Measurements from ENCODE around the gene PKD1.
"Not testable (repeated sequence)": the region's sequence is repeated elsewhere in the genome, so short reads cannot be mapped to it uniquely, and the experiment has no call there.

PKD1 gene

GRCh38 chr16:2126161-2126743, 9.4 kb downstream of the PKD1 start:
- not testable (repeated sequence) for H3K27me3 Mint-ChIP-seq; H3K27ac Mint-ChIP-seq; H3K9me3 Mint-ChIP-seq; H3K4me3 Mint-ChIP-seq; H3K36me3 Mint-ChIP-seq (ENCODE audit: low read depth)
- H3K4me1 Mint-ChIP-seq (ENCODE audit: low read depth) = peaks cover 22% of the 10 kb centered on the region

DNA sequence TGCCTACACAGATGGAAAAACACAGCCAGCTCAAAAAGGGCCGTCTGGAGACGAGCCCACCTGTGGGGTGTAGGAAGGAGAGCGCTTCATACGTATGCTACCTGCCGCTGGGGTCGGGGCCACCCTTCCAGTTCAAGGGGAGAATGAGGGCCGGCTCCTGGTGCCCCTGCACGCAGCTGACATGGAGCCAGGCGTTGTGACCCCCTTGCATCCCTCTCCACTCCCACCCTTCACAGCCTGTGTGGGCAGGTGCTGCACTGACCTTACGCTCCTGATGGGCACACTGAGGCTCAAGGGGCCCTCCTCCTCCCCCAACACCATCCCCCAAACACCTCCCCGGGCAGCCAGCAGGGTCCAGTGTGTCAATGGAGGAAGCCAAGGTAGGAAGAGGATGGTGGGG, 10.1 kb downstream of the PKD1 start:
- not testable (repeated sequence) for H3K27me3 Mint-ChIP-seq; H3K9me3 Mint-ChIP-seq; H3K4me3 Mint-ChIP-seq; H3K36me3 Mint-ChIP-seq (ENCODE audit: low read depth); H3K27ac Mint-ChIP-seq
- H3K4me1 Mint-ChIP-seq (ENCODE audit: low read depth) = peaks cover 22% of the 10 kb centered on the region

DNA sequence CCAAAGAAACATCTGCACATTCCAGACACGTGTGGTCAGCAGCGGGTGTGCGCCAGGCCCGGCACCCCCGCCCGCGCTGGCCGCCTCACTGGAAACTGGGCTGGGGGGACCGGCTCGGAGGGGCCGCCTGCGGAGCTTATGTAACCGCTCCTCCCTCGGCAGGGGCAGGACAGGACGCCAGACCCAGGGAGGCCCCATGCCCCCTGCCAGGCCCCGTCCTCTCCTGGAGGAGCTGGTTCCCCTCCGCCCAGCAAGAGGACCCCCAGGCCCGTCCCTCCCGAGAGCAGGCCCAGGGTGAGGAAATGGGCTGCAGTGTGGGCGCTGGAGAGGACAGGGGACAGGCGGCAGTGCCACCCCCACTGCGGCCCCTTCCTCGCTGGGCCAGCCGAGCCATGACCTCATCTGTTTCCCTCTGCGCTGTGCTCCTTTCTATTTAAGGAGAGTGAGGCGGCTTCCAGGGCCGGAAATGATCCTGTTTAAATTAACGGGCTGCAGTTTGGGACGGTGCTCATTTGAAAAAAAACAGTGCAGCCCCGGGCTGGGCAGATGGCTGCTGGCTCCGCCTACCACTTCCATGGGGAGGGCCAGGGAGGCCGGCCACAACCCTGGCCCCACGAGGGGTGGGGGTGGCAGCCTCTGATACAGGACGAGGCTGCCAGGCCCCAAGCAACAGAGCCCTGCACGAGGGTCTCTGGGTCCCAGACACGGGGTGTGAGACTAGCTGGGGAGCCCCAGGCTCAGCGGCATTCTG, 10.8 kb downstream of the PKD1 start:
- H3K4me1 Mint-ChIP-seq (ENCODE audit: low read depth) = peaks cover 22% of the 10 kb centered on the region
- H3K4me3 Mint-ChIP-seq; H3K27me3 Mint-ChIP-seq; H3K27ac Mint-ChIP-seq; H3K36me3 Mint-ChIP-seq (ENCODE audit: low read depth); H3K9me3 Mint-ChIP-seq: not testable (repeated sequence)

DNA sequence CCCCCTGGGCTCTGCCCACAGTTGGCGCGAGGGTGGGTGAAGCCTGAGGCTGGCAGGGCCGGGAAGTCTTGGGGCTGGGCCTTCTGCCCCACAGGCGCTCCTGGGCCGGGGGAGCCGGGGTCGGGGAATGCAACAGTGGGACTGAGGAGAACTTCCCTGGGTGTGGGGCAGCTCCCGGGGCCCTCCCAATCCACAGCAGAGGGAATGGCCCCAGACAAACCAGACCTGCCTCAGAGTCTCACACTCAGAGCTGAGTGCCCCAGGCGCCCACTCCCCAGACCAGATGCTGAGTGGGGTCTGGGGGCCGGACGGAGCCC, 11.4 kb downstream of the PKD1 start:
- H3K27me3 Mint-ChIP-seq; H3K27ac Mint-ChIP-seq; H3K4me3 Mint-ChIP-seq; H3K9me3 Mint-ChIP-seq; H3K36me3 Mint-ChIP-seq (ENCODE audit: low read depth): not testable (repeated sequence)
- peaks cover 20% of the 10 kb centered on the region for H3K4me1 Mint-ChIP-seq (ENCODE audit: low read depth)

GRCh38 chr16:2123706-2124376, 11.9 kb downstream of the PKD1 start:
- H3K4me1 Mint-ChIP-seq (ENCODE audit: low read depth) = peaks cover 18% of the 10 kb centered on the region
- H3K9me3 Mint-ChIP-seq; H3K36me3 Mint-ChIP-seq (ENCODE audit: low read depth); H3K4me3 Mint-ChIP-seq; H3K27me3 Mint-ChIP-seq; H3K27ac Mint-ChIP-seq: not testable (repeated sequence)

GRCh38 chr16:2122934-2123683, 12.6 kb downstream of the PKD1 start:
- H3K27me3 Mint-ChIP-seq; H3K27ac Mint-ChIP-seq; H3K36me3 Mint-ChIP-seq (ENCODE audit: low read depth); H3K4me3 Mint-ChIP-seq; H3K9me3 Mint-ChIP-seq: not testable (repeated sequence)
- peaks cover 11% of the 10 kb centered on the region for H3K4me1 Mint-ChIP-seq (ENCODE audit: low read depth)

- H3K27me3 Mint-ChIP-seq = no peaks in the 10 kb centered on the region
- H3K9me3 Mint-ChIP-seq = no peaks in the 10 kb centered on the region
- no peak overlapping the region for H3K4me3 Mint-ChIP-seq
- no peaks in the 10 kb centered on the region for H3K36me3 Mint-ChIP-seq (ENCODE audit: low read depth)
- no peak overlapping the region for H3K27ac Mint-ChIP-seq
- peaks cover 11% of the 10 kb centered on the region for H3K4me1 Mint-ChIP-seq (ENCODE audit: low read depth)
Measured at GRCh38 chr16:2122429-2122828, 13.3 kb downstream of the PKD1 start.

DNA sequence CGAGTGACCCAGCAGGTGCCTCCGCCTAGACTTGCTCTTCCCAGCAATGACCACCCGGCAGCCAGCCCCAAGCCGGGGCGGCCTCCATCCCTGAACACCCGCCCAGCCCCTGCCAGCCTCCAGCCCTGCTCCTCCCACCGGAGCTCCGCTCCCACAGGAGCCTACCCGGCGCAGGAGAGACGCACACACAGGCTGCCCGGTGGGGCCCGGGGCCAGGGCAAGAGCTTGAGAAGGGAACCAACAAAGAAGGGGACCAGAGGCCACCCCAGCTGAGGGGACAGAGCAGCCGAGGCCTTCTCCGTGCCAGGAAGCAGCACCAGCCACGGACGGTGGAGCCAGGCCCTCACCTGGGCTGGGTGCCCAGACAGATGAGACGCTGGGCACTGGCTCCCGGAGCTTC, 13.8 kb downstream of the PKD1 start:
- no peak overlapping the region for H3K4me3 Mint-ChIP-seq
- no peaks in the 10 kb centered on the region for H3K36me3 Mint-ChIP-seq (ENCODE audit: low read depth)
- no peaks in the 10 kb centered on the region for H3K9me3 Mint-ChIP-seq
- no peaks in the 10 kb centered on the region for H3K27me3 Mint-ChIP-seq
- H3K27ac Mint-ChIP-seq = no peak overlapping the region
- H3K4me1 Mint-ChIP-seq (ENCODE audit: low read depth) = peaks cover 8% of the 10 kb centered on the region

DNA sequence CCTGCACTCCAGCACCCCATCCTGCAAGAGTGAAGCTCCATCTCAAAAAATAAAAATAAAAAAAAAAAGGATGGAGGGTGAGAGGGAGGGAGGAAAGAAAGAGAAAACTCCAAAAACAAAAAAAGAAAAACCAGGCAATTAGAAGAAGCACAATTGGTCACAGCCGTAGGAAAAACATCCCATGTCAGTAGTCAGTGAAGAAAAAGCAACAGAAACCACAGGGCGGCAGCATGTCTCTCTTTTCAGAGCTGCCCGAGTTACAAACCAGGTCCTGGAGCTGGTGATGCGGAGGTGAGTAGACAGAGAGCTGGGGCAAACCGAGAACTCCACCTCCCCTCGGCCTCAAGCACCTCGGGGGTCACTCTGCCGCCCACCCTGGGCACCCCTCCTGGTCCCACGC, 14.4 kb downstream of the PKD1 start:
- H3K9me3 Mint-ChIP-seq; H3K4me1 Mint-ChIP-seq (ENCODE audit: low read depth); H3K36me3 Mint-ChIP-seq (ENCODE audit: low read depth); H3K27me3 Mint-ChIP-seq; H3K4me3 Mint-ChIP-seq; H3K27ac Mint-ChIP-seq: not testable (repeated sequence)

DNA sequence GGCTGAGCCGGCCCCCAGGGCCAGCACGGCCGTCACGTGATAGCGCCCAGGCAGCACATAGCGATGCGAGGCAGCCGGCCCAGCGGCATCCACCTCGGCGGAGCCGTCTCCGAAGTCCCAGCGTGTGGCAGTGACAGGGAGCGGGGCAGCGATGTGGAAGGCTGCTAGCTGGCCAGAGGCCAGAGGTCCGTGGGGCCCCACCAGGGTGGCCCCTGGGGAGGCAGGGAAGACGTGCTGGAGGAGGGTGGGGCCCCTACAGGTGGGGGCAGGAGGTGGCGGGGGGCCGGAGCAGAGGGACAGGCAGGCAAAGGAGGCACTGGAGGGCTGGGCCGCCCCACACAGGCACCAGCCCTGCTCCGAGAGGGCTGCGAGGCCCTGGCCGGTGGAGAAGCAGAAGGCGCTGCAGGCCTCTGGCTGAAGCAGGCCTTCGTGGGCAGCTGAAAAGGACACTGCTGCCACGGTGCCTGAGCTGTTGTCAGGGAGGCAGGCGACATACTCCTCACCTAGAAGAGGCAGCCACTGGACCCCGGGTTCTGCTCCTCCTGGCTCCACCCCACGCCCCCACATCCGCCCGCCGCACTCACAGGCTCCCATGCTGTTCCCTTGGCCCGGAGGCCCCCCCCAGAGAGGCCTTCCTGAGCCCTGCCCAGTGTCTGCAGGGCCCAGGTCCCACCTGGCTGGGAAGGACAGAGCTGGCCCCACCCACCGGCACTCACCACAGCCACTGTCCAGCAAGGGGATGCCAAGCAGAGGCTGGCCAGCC, 17.6 kb downstream of the PKD1 start:
- not testable (repeated sequence) for H3K9me3 Mint-ChIP-seq; H3K36me3 Mint-ChIP-seq (ENCODE audit: low read depth); H3K27me3 Mint-ChIP-seq; H3K27ac Mint-ChIP-seq; H3K4me1 Mint-ChIP-seq (ENCODE audit: low read depth); H3K4me3 Mint-ChIP-seq

- not testable (repeated sequence) for H3K36me3 Mint-ChIP-seq (ENCODE audit: low read depth); H3K27me3 Mint-ChIP-seq; H3K4me3 Mint-ChIP-seq
Measured at GRCh38 chr16:2117341-2117740, 18.4 kb downstream of the PKD1 start.

DNA sequence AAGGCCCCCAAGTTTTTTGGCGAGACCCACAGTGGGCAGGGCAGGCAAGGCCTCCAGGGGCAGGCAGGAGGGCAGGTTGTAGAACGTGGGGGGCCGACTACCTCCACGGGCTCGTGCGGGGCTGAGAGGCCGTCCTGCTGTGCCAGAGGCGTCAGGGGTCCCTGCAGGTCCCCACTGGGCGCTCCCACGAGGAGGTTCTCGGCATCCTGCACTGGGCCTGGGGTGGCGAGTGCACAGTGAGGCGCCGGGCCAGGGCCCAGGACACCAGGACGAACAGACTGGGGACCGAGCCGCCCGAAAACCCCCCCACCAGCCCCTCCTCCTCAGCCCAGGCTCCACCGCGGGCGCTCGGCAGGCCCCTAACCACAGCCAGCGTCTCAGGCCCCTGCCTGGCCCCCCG, 19.3 kb downstream of the PKD1 start:
- H3K27ac Mint-ChIP-seq; H3K4me3 Mint-ChIP-seq; H3K4me1 Mint-ChIP-seq (ENCODE audit: low read depth); H3K27me3 Mint-ChIP-seq; H3K36me3 Mint-ChIP-seq (ENCODE audit: low read depth); H3K9me3 Mint-ChIP-seq: not testable (repeated sequence)

More at GRCh38 chr16:2117341-2117740, 18.4 kb downstream of the PKD1 start:
- H3K27ac Mint-ChIP-seq; H3K9me3 Mint-ChIP-seq; H3K4me1 Mint-ChIP-seq (ENCODE audit: low read depth): not testable (repeated sequence)

DNA sequence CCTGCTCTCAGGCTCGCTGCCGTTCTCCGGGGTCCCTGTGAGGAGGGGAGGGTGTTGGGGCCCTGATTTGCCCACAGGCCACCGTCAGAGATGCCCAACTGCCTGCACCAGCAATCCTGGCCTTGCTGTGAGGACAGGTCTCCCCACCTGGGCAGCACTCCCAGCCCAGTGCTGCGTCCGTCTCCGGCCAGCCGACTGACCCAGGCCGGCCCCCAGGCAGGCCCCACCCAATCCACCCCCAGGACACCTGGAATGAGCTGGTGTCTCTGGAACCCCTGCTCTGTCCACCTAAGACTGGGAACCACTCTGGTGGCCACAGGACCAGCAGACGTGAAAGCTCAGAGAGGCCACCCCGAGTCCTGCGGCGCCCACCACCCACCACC, 20.1 kb downstream of the PKD1 start:
- H3K36me3 Mint-ChIP-seq (ENCODE audit: low read depth) = no peaks in the 10 kb centered on the region
- no peaks in the 10 kb centered on the region for H3K4me1 Mint-ChIP-seq (ENCODE audit: low read depth)
- H3K9me3 Mint-ChIP-seq = no peaks in the 10 kb centered on the region
- no peaks in the 10 kb centered on the region for H3K27me3 Mint-ChIP-seq
- H3K4me3 Mint-ChIP-seq = no peak overlapping the region
- no peak overlapping the region for H3K27ac Mint-ChIP-seq

DNA sequence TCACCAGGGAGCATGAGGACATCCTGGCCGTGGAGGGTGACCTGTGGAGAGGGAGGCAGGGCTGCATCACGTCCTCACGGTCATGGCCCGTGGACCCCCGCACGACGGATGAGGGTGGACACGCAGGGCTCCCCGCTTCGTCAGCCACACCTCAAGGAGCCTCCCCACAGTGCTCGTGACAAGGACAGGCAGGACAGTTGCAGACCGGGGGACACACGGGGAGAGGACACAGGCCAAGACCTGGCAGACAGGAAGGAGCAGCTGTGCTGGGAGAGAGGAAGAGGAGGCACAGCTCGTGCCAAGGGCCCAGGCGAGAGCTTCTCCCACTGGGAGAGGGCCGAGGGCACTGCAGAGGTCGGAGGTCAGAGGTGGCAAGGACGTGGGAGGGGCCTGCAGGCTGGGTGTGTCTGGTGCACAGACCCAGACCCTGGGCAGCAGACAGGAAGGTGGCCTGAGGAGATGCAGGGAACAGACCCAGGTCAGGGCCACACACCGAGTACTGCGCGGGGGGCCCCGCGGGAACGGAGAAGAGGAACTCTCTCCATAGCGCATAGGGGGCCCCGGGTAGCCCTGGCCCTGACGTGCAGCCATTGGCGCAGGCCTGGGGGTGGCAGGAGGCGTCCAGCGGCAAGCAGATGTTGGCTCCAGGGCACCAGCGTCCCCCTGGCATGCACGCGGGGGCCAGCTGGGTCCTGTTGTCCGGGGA, 20.7 kb downstream of the PKD1 start:
- H3K27ac Mint-ChIP-seq; H3K9me3 Mint-ChIP-seq; H3K36me3 Mint-ChIP-seq (ENCODE audit: low read depth); H3K4me3 Mint-ChIP-seq; H3K4me1 Mint-ChIP-seq (ENCODE audit: low read depth); H3K27me3 Mint-ChIP-seq: not testable (repeated sequence)

Data from stimulated activated naive CD8-positive, alpha-beta T cell treated with anti-CD3 and anti-CD28 coated beads, Interleukin-15, Interleukin-2, amounts not matched to agents 100 ng/mL and 50 ng/mL, for 24 hours (primary cell).